ENCODE results near the gene HHAT. TPM values are rescaled to one million over a fixed set of nuclear protein-coding genes. Genes with fewer than 3 reads are reported as not detected.

The HHAT gene
- polyA plus RNA-seq, 3 donors, result 1.4 to 1.8 (median 1.7) TPM

- no peak overlapping the region for H3K27ac ChIP-seq (ENCODE audit: low read depth, low read length)
- WGBS, 3 donors, result 69 to 86% (median 74%) methylated on average over 3 of the region's 3 CpGs
Measured at GRCh38 chr1:210496063-210496462, 167.4 kb downstream of the HHAT start.

- no peak overlapping the region for H3K27ac ChIP-seq (ENCODE audit: low read depth, low read length)
- 80 to 87% (median 86%) methylated on average over 2 of the region's 2 CpGs for WGBS, 3 donors
Measured at GRCh38 chr1:210499956-210500355, 171.3 kb downstream of the HHAT start.

GRCh38 chr1:210500831-210501230, 172.1 kb downstream of the HHAT start:
- WGBS, 3 donors, result 55 to 72% (median 67%) methylated on average over 2 of the region's 2 CpGs
- no peak overlapping the region for H3K27ac ChIP-seq (ENCODE audit: low read depth, low read length)

DNA sequence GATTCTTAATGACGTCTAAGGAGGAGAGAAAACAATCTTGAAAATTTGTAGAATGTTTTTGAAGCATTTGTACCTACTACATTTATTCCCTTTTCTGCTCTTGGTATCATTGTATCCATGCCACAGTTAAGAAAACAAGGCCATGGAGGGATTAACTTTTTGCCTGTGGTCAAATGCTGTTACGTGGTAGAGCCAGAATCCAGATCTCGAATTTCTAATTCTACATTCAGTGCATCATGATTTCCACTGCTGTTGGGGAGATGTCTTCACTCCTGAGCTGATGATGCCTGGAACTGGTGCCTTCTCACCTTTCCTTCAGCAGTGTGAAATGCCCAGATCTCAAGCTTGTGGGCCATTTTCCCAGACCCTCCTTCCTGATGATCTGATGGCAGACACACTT, 175.6 kb downstream of the HHAT start:
- no peak overlapping the region for H3K27ac ChIP-seq (ENCODE audit: low read depth, low read length)
- 82 to 94% (median 90%) methylated on average over 3 of the region's 3 CpGs for WGBS, 3 donors

- no peak overlapping the region for H3K27ac ChIP-seq (ENCODE audit: low read depth, low read length)
- WGBS, 3 donors, result 59 to 65% (median 61%) methylated on average over 7 of the region's 7 CpGs
Measured at GRCh38 chr1:210505601-210506496, 177.1 kb downstream of the HHAT start.

- 88 to 94% (median 89%) methylated on average over 2 of the region's 2 CpGs for WGBS, 3 donors
- H3K27ac ChIP-seq (ENCODE audit: low read depth, low read length), result no peak overlapping the region
Measured at GRCh38 chr1:210506689-210507088, 178.0 kb downstream of the HHAT start.

- H3K27ac ChIP-seq (ENCODE audit: low read depth, low read length), result no peak overlapping the region
- 64 to 68% (median 68%) methylated on average over 3 of the region's 3 CpGs for WGBS, 3 donors
Measured at GRCh38 chr1:210516092-210516656, 187.5 kb downstream of the HHAT start.

DNA sequence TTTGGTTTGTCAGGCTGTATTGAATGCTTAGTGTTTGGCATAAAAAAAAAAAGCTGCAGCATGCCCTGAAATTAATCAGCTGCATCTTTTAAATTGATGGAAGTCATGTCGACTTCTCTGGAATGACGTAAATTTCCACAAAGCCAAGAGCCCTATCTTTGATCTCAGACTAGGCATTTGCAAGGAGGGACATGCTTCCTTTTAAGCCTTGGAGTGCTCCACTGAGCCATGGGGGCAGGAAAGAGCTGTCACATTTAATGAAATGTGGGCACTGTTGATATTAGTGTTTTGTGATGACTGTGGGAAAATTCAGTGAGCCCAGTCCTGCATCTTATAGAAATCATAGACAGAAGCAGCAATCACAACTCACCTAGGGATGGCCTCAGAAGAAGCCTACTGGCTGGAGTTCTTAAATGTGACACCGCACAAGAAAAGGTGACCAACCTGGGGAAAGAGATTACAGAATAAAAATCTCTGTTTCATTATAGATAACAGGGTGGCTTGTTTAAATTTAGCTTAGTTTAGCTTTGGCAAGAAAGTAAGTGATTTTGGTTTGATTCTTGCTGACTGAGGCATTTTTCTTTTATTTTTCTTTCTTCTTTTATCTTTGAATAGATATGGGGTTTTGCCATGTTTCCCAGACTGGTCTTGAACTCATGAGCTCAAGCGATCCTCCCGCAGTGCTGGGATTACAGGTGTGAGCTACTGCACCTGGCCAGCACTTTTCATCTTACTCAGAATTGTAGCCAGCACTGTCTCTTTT, 188.2 kb downstream of the HHAT start:
- H3K27ac ChIP-seq (ENCODE audit: low read depth, low read length), result no peak overlapping the region
- WGBS, 3 donors, result 70 to 86% (median 71%) methylated on average over 5 of the region's 5 CpGs

DNA sequence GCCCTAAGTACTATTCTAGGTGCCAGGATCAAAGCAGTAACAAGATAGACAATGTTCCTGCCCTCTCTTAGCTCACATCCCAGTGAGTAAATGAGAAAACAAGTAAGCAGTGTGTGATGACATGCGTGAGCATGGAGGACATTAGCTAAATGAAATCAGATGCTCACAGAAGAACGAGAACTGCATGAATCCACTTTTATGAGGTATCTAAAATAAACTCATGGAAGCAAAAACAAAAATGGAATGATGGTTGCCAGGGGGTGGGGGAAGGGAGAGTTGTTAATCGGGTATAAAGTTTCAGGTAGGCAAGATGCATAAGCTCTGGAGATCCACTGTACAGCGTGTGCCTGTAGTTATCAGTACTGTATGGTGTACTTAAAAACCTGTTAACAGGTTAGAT, 195.1 kb downstream of the HHAT start:
- 81 to 90% (median 90%) methylated on average over 4 of the region's 4 CpGs for WGBS, 3 donors

GRCh38 chr1:210525716-210526454, 197.2 kb downstream of the HHAT start:
- no peak overlapping the region for H3K27ac ChIP-seq (ENCODE audit: low read depth, low read length)
- WGBS, 3 donors, result 82 to 86% (median 85%) methylated on average over 13 of the region's 13 CpGs

More for the DNA sequence above, 195.1 kb downstream of the HHAT start:
- H3K27ac ChIP-seq (ENCODE audit: low read depth, low read length), result no peak overlapping the region

GRCh38 chr1:210527091-210527490, 198.4 kb downstream of the HHAT start:
- 55 to 79% (median 65%) methylated on average over 3 of the region's 3 CpGs for WGBS, 3 donors
- no peak overlapping the region for H3K27ac ChIP-seq (ENCODE audit: low read depth, low read length)

GRCh38 chr1:210531475-210532222, 202.9 kb downstream of the HHAT start:
- WGBS, 3 donors, result 47 to 75% (median 66%) methylated on average over 3 of the region's 3 CpGs
- H3K27ac ChIP-seq (ENCODE audit: low read depth, low read length), result no peak overlapping the region

DNA sequence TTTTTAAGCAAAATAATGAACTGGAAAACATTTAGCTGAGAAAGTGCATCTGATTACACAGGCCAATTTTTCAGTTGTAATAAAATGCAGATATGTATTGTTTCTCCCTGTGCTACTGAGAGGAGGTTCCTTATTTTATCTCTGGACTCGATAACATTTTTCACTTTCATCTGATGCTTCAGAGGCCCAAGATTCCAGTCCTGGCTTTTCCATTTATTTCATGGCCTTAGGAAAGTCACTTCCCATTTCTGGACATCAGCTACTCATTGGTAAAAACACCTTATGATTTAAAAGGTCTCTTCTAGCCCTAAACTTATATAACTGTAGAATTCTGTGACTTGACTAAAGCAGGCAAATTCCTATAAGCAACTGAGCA, 203.5 kb downstream of the HHAT start:
- WGBS, 3 donors, result 64 to 76% (median 73%) methylated on average over 1 of the region's 1 CpG
- no peak overlapping the region for H3K27ac ChIP-seq (ENCODE audit: low read depth, low read length)

DNA sequence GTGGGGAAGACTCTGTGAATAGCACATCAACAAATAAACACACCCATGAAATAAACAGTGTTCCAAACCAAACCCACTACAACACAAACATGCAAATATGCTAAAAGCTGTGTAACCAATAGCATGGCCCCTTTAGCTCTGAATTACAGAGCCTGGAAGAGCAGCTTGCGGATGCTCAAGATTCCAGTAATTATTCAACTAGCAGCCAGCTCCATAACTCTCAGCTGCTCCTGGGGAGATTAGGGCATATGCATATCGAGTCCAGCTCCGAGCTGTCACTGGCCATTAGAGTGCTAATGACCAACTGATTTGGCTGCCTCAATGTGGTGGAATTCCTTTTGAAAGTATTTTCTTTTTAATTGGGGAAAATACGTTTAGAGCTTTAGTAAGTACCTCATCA, 207.1 kb downstream of the HHAT start:
- 69 to 82% (median 69%) methylated on average over 4 of the region's 4 CpGs for WGBS, 3 donors
- H3K27ac ChIP-seq (ENCODE audit: low read depth, low read length), result no peak overlapping the region

DNA sequence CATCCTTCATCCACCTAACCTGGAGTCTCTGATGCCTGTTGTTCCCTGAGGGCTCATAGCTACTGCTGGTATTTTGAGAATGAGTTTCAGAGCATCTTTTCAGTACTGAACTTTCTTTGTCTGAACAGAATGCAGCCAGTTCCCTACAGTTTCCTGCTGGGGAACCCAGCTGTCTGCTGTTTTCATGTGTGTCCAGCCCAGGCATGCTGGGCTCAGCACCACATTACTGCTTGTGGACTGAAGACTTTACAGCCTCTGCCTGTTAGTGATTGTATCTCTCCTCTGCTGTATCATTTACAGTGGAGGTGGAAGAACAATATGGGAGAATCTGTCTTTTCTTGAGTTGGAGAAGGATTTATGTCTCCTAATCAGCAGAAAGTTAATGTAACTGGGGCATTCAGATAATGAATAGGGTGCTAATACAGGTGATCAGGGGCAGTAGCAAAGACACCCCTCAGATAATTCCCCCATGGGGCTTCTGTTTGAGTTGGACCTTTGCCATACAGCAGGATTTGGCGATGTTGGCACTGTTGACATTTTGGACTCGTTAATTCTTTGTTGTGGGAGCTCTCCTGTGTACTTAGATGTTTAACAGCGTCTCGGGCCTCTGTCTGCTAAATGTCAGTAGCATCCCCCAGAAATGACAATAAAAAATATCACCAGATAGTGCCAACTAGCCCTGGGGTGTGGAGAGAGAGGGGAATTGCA, 207.7 kb downstream of the HHAT start:
- H3K27ac ChIP-seq (ENCODE audit: low read depth, low read length), result no peak overlapping the region
- 34 to 77% (median 76%) methylated on average over 4 of the region's 4 CpGs for WGBS, 3 donors

- no peak overlapping the region for H3K27ac ChIP-seq (ENCODE audit: low read depth, low read length)
- 43 to 89% (median 73%) methylated on average over 3 of the region's 3 CpGs for WGBS, 3 donors
Measured at GRCh38 chr1:210540288-210540687, 211.6 kb downstream of the HHAT start.

DNA sequence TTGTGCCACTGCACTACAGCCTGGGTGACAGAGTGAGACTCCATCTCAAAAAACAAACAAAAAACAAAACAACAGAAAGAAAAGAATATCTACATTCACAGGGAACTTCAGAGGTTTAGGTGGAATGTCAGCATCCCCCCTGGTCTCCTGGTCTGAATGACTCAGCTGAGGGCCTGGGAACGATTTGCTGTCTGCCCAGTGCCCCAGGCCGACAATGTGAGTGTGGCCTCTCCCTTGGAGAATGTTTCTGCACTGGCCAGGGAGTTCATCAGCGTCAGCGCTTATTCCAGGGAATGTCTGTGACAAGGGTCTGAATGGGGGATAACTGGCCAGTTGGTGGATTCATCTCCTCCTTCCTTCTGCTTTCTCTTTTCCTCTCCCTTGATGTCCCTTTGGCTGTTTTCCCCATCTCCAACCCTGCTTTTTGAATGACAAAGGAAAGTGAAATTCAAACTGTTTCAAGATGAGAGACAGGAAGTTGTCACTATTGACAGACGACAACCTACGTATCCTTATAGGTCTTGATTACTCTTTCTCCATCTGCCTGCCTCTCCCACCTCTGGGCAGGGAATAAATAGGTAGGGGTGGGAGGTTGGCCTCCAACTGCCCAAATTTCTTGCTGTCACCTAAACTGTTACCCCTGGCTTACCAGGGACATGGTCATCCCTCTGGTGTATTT, 213.1 kb downstream of the HHAT start:
- no peak overlapping the region for H3K27ac ChIP-seq (ENCODE audit: low read depth, low read length)
- WGBS, 3 donors, result 56 to 81% (median 76%) methylated on average over 6 of the region's 6 CpGs
